Activated CD4-positive, alpha-beta T cell treated with anti-CD3 and anti-CD28 coated beads for 48 hours (primary cell): Measurements from ENCODE around the gene PDE6C.

Experiments
- DNase-seq: peaks from one replicate; pipeline ENCODE4 v3.0.0-alpha.2; 2020

Gene PDE6C

DNA sequence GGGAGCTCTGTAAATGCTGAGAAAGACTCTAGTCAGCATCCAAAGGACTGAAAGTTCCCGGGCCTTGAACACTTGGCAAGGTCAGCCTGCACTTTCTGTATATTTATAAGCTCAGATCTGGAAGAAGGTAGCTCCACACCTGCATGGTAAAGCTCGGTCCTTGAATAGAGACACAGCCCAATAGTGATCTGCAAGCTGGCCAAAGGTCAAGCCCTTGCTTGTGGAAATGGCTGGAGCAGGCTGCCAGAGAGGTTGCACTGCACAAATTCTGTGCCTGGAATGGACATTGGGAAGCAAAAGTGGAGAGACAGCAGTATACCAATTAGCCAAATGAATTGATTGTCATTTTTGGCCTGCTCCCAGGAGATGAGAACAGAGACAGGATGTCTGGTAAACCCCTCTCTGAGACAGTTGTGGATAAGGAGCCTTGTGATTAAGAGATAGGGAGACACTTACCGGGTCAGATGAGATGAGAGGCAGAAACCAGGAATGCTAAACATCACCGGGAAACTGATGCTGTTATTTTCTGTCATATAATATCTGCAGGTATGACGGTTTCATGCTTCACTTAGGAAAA, 98.1 kb downstream of the PDE6C start:
- no peak for DNase-seq

DNA sequence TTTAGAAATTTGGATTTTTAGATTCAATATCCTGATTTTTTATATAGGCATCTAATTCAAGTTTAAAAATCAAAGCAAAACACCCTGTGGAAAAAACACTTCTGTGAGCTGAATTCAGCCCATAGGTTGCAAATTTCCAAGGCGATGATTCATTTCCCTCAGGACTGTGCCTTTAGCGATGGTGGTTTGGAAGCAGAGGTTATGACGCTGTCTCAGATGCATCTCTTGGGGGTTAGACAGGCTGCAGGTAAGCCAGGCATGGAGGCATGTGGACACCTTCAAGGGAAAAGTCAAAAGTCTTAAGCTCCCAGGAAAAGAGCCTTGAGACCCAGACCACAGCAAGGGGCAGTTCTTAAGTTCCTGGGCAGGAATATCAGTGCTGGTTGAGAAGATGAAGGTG, 99.6 kb downstream of the PDE6C start:
- no peak for DNase-seq

DNA sequence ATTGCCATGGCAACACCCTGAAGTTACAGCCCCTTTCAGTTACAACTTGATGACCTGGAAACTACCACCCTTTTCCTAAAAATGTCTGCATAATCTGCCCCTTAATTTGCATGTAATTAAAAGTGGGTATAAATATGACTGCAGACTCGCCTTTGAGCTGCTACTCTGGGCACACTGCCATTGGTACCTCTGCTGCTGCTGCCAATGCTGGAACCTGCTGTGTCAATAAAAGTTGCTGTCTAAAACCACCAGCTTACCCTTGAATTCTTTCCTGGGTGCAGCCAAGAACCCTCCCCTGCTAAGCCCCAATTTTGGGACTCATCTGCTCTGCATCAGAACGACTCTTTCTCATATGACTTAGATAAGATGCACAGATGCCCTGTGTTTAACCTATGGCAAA, 100.3 kb downstream of the PDE6C start:
- DNase-seq, result no peak

DNA sequence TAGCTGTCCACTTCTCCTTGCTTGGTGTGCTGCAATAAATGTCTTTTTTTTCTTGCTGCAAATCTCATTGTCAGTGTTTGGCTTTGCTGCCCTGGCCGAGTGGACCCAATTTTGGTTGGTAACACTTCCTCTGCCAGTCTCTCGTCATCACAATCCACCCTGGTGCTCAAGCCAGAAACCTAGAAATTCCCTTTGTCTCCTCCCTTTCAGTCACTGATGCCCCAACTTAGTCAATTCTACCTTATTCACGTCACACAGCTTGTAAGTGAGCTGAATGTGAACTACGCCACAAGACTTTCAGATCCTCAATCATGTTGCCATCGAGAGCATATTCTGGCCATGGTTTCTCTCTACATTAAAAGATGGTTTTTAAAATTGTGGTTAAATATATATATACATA, 103.0 kb downstream of the PDE6C start:
- DNase-seq, result no peak
